Activated CD4-positive, CD25-positive, alpha-beta regulatory T cell treated with anti-CD3 and anti-CD28 coated beads, Interleukin-2, amount 50 U/mL, for 16 hours (primary cell): ENCODE results near the gene NCF4.

ENCODE experiments used
- DNase-seq: peaks from one replicate; pipeline ENCODE4 v3.0.0-alpha.2; 2020; ENCODE audit warnings: low read depth, low spot score

The NCF4 gene

DNA sequence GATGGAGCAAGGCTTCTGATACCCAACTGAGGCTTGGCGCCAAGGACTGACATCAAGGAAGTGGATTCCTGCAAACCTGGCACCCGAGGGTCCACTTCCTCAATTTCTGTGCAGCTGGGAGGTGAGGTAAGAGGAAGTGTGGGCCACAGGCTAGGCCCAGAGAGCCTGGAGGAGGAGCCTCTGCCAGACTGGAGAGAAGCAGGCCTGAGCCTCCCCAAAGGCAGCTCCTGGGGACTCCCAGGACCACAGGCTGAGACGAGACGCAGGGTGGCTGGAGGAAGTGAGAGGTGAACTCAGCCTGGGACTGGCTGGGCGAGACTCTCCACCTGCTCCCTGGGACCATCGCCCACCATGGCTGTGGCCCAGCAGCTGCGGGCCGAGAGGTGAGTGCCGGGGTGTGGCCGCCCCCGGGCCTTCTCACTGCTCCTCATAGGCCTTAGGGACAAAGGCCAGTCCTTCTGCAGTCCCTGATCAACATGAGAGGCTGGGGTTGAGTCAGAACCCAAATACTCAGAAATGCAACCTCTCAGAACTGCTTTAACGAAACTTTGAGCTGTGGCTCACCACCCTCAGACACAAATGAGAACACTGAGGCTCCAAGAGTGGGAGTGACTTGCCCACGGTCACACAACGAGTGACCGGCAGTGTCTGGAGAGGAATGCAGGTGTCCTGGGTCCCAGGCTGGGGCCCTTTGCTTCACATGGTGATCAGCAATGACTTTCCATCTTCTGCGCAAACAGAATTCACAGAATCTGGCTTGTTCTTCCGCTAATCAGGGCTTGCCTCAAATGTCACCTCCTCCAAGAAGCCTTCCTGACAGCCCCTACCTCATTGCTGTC, at the start of gene NCF4:
TSS of gene NCF4 (plus strand) at position 186 of the 839 bp plus-strand sequence. CDS start at position 352, 166 bp downstream.
- no peak for DNase-seq

DNA sequence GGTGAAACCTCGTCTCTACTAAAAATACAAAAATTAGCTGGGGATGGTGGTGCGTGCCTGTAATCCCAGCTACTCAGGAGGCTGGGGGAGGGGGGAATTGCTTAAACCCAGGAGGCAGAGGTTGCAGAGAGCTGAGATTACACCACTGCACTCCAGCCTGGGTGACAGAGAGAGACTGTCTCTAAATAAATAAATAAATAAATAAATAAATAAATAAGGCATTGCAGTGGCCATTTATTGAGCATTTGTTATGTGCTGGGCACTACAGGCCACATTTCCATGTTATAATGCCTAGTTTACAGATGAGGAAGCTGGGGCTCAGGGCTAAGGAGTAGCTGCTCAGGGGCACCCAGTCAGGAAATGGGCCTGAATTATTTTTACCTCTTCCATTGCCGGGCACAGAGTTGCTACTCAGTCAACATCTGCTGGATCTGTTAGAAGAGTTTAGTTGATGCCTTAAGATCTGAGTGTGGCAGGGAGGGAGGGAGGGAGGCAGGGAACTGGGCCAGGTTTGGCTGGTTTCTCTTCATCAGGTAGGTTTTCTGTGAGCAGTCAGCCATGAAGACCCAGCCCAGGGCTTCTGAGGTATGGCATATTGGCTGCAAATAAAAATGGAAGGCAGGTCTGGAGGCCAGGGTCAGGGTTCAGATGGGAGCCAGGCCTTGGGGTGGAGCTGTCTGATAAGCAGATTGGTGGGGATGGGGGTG, 49.6 kb upstream of the NCF4 start:
- DNase-seq = no peak

DNA sequence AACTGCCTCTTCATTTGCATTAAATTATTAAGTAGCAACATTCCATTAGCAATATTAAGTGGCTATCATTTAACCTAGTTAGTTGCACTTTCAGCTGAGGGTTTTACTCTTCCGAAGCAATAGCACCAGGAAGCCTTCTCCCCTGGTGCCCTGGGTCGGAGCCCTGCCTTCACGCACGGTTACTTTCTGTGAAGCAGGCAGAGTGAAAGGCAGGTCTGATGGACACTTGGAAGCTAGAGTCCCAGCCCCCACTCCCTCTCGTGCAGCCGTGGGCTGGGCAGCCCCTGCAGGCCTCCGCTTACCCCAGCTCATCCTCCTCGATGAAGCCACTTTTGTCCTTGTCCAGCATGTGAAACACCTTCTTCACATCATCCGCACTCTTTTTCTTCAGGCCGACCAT, 46.0 kb upstream of the NCF4 start:
- no peak for DNase-seq

DNA sequence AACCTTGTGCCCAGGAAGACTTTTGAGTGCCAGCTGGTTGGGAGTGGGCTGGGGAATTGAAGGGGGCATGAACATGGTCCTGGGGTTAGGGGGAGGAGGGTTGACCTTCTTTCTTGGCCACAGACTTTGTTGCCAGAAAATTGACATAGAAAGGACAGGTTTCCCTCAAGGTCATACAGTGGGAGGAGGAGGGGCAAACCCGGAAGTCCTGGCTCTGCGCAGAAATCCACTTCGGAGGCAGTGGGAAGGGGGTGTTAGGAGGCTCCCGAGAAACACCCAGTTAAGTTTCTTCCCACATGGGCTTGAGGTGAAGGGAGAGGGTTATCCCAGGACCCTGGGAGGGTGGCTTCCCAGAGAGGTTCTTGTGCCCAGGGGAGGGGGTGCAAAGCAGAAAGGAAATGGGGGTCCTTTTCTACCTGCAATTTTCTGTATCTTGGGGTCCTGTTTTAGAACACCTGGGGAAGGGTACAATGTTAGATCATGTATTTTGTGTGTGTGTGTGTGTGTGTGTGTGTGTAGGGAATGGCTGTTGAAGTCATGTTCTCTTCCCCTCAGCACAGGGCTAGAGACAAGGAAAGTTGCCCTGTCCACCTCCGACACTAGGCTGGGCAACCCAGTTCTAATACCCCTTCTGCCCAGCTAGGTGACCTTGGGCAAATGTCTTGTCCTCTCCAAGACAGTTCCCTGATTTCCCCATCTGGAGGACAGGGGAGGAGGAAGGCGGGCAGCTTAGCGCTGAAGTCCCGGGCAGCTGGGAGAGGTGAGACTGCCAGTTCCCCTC, 45.1 kb upstream of the NCF4 start:
- no peak for DNase-seq

DNA sequence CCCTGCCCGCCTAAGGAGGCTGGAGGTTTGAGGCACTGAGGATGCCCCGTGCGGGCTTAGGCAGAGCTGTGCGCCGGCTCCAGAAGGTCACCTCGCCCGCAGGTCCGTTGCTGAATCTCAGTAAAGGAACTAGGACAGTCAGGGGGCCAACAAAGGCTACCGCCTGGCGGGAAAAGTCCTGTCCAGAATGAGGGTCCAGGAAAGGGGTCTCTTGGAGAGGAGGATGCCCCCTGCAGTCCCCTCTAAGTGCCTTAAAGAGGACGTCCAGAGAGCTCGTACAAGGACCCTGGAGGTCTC, 44.5 kb upstream of the NCF4 start:
- no peak for DNase-seq

DNA sequence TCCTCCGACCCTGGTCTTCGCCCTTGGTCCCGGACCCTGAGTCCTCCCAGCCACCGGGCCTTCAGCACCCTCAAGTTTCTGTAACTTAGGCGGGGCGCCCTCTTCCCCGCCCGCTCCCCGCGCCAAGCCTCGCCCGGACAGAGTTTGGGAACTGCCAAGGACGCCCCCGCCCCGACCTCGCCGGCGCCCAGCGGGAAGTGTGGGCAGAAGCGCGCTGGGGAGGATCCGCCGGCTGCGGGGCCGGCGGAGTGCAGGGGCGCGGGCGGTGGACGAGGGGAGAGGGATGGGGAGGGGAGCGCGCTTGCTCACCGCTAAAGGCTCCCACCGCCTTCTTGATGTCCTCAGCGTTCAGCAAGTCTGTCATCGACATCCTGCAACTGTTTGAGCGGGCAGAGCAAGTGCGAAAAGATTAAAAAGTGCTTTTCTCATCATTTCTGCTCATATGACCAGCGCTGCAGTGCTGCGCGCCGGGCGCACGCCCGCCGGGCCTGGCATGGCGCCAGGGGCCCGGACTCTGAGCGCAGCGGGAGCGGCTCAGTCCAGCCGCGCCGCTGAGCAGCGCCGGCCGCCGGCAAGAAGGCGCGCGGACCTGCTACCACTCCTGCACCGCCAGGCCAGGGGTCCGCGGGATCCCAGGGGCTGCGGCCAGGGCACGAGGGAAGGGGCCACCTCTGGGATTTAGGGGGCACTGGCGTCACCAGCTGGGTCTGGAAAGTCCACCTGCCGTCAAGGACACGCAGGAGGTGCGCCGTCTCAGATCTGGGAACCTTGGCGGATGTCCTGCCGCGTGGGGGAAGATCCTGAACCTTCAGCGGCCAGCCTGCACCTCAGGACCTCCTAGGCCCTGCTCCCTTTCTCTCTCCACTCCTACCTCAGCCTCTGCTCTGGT, 43.9 kb upstream of the NCF4 start, which contains the start of gene PVALB:
TSS of gene PVALB (minus strand) at position 400 of the 889 bp plus-strand sequence. CDS start at position 370, 30 bp downstream.
- no peak for DNase-seq

DNA sequence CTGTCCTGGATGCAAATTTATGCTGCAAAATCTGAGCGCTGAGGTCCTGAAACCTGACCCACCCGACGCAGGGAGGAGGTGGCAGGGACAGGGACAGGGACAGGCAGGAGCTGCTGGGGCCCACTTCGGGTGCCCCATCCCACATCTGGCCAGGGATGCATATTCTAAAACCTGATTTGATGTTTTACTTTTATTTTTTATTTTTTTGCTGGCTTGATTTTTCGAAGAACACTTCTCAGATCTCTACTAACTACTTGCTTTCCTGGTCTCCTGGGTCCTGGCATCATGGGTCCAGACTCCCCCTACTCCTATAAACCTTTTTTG, 43.3 kb upstream of the NCF4 start:
- no peak for DNase-seq

DNA sequence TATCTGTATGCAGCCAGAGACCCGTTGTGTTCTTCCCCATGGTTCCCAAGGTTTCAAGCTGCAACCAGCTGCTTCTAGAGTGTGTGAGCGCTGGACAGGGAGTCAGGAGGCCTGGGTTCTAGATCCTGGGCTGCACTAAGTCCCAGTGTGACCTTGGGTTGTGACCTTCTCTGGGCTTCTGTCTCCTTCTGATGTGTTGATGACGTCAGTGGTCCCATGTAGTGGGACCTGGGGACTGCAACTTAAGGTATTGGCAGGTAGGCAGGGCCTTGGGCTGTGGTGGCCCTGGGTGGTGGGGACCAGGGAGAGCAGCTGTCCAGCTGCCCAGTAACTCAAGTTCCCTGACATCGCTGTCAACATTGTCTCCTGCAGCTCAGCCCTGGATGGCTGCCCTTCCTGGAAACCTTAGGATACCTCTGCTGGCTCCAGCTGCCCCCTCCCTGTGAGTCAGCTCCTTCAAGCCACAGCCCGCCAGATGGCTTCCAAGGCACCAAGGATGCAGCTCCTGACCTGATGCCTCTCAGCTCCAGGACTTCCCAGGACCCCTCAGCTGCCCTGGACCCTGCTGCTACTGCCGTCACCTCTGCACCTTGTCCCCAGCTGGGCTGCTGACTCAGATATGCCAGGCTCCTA, 42.7 kb upstream of the NCF4 start:
- DNase-seq = no peak

DNA sequence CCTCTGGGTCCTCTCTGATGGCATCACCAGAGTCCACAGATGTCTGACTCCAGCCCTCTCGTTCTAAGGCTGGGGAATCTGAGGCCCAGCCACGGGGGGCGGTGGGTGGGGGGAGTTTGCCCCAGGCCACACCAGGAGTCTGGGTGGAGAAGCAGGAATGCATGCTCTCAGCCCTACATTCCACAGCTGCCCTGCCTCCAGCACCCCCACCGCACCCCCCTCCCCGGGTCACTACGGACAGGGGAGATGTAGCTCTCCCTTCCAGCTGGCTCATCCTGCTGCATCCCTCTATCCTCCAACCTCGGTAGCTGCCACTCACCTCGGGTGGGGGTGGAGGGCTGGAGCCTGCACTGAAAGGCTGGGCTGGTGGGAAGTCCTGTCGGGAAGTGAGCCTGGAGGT, 41.7 kb upstream of the NCF4 start:
- DNase-seq = no peak

DNA sequence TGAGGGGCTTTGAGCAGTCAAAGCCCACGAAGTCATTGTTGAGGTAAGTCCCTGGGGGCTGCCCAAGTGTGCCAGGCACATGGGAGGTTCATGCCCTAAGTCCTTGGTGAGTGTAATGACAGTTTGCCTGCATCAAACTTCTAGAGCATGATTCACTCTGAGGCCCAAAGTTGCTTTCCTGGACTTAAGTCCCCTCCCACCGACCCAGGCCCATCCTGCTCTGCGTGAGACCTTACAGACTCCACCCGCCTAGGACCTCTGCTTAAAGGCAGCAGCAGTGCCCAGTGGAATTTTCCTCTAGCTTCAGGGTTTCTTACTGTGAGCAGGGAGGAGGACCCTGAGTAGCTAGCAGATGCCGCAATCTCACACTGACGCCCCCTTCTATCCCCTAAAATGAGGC, 38.2 kb upstream of the NCF4 start:
- DNase-seq = no peak

DNA sequence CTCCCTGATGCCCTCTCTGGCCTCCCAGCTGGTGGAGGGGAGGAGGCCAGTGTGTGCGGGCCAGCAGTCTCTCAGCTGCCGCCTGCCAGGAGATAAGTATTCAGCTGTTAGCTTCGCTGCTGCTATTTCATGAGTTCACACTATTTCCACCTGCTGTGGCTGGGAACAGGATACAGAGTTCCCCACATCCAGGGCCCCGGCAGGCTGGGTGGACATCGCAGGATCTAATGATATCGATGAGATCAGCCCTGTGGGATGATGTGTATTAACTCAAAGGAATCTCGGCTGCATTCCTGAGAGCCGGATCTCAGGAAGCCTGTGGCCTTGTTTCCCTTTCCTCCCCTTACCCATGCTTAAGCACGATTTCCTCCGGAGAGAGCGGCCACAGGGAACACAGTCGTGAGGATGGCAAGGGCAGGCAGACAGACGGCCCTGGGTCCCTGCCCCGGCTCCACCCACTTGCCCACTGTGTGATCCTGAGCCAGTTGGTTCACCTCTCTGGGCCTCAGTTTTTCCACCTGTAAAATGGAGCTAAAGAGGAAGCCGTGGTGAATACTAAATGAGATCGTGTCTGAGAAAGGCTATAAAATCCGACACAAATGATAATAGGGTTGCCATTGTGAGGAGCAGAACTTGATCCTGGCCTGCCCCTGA, 37.5 kb upstream of the NCF4 start:
- no peak for DNase-seq

DNA sequence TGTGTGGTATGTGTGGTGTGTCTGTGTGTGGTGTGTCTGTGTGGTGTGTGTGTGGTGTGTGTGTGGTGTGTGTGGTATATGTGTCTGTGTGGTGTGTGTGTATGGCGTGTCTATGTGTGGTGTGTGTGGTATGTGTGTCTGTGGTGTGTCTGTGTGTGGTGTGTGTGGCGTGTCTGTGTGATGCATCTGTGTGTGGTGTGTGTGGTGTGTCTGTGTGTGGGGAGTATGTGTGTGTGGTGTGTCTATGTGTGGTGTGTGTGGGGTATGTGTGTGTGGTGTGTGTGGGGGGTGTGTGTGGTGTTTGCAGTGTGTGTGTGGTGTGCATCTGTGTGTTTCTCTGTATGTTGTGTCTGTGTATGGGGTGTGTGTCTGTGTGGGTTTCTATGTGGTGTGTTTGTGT, 36.2 kb upstream of the NCF4 start:
- DNase-seq = no peak

DNA sequence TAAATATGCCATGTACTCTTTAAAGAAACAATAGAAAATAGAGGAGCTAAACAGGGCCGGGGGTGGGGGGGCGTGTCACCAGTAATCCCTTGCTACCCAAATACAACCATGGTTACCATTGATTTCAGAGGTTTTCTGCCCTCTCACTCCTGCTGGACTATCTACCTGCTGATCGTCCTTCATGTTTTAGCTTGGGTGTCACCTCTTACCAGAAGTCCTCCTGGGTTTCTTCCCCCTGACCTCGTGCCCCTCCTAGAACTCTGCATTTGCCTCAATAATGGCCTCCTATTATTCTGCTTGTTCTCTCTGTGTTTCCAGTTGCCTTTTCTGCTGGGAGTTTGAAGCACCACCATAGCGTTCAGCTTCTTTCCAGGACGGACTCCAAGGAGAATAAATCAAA, 34.5 kb upstream of the NCF4 start:
- no peak for DNase-seq

DNA sequence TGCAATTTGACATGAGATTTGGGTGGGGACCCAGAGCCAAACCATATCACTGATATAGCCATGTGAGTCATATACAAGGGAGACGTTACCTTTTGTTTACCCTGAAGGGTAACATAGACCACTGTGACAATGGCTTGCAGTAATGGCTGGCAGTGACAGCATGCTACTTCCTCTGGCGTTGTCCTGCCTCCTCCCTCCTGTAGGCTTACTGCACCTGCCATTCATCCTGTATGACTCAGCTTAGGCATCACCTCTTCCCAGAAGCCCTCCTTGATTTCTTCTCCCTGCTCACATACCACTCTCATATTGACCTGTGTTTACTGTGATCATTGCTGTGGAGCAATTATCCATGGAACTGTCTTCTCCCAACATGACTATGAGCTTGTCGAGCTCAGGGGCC, 32.0 kb upstream of the NCF4 start:
- DNase-seq = no peak

DNA sequence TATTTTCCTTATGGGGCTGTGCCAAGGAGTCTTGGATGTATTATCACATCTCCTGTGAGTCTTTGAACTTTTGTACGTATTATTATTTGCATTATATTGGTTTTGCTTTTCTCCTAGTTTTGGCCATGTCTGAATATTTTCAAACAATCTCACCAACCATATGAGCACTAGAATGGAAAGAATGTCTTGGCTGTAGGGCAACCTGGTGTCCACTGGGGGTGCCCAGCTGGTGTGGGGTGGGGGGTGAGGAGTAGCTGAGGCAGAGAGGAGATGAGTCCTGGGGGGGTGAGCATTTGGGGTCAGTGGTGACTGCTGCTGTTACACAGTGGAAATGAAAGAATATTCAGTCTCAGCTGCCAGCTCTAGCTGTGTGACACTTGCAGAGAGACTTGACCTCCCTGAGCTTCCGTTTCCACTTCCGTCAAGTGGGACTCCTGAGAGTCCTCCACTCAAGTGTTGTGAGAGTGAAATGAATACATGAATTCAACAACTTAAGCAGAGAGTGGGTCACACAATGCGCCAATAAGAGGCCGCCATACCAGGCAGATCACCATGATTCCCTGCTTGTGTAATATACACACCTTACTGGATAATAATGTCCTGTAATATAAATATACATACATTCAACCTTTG, 31.3 kb upstream of the NCF4 start:
- DNase-seq = no peak

DNA sequence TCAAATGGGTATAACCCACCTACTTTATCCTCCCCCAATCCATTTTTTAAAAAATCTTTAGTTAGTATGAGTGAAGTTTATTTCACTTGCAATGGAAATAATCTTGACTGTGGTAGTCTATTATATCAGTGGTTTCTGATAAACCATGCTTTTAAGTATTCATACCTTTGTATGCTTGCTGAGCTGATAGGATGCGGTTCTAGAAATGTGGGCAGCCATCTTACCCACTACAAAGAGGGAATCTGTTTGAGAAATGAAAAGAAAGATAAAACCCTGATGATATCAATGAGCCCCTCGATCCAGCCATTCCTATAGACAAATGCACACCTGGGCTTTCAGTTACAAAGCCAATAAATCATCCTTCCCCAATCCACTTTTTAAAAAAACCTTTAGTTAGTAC, 30.2 kb upstream of the NCF4 start:
- DNase-seq = no peak

DNA sequence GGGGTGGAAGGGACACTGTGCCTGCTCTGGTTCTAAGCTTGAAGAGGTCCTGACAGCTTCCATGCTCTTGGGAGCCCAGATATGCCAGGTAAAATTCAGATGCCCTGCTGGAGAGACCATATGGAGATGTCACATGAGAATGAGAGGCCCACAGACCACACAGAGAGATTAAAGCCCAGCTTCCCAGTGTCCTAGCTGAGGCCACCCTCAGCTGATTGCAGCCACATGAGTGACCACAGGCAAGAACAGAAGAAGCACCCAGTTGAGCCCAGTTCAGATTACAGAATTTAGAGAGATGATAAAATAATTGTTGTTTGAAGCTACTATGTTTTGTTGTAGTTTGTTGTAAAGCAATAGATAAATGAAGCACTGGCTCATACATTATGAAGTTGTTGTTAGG, 29.6 kb upstream of the NCF4 start:
- no peak for DNase-seq

DNA sequence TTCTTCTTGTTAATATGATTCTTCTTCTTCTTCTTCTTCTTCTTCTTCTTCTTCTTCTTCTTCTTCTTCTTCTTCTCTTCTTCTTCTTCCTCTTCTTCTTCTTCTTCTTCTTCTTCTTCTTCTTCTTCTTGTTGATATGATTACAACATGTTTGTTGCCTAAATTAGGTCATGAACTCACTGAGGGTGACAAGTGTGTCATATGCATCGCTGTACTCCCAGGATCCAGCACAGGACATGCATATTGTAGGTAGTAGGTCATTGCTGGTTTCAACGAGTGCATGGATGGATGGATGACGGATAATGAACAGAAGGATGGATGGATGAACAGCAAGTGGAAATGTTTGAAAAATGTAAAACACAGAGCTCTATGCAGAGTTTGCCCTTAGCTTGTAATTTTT, 29.1 kb upstream of the NCF4 start:
- DNase-seq = no peak

DNA sequence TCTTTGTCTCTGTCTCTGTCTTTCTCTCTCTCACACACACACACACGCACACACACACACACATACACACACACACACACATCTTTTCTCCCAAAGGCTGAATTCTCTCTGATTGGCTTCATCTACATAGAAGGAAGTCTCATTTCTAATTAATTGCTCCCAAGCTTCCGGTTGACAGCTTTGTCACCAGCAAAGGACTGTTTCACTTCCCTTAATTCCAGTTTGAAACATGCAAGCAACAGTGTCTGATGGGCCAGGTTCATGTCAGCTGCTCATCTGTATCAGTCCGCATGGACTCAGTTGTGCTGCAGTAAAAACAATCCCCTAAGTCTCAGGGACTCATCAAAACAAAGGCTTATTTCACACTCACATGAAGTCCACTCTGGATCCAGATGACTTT, 27.7 kb upstream of the NCF4 start:
- DNase-seq = no peak

DNA sequence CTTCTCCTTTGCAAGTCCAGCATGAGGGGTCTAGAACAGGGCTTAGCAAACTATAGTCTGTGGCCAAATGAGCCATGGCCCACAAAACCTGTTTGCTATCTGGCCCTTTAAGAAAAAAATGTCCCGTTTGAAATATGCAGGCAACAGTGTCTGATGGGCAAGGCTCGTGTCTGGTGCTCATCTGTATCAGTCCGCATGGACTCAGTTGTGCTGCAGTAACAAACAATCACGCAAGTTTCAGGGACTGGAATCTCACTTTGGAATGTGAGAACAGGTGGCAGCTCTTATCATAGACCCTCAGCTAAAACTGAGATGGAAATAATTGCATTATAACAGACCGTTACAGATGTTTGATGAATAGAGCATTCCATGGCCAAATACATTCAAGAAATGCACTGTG, 24.9 kb upstream of the NCF4 start:
- DNase-seq = no peak
